ENCODE data around the gene PTTG1IP. TPM values are rescaled to one million over a fixed set of nuclear protein-coding genes. Genes with fewer than 3 reads are reported as not detected.
"Not testable (repeated sequence)": the region's sequence is repeated elsewhere in the genome, so short reads cannot be mapped to it uniquely, and the experiment has no call there.

Gene PTTG1IP
- total RNA-seq, 1 donor from 2014 or later = 98.1 TPM

DNA sequence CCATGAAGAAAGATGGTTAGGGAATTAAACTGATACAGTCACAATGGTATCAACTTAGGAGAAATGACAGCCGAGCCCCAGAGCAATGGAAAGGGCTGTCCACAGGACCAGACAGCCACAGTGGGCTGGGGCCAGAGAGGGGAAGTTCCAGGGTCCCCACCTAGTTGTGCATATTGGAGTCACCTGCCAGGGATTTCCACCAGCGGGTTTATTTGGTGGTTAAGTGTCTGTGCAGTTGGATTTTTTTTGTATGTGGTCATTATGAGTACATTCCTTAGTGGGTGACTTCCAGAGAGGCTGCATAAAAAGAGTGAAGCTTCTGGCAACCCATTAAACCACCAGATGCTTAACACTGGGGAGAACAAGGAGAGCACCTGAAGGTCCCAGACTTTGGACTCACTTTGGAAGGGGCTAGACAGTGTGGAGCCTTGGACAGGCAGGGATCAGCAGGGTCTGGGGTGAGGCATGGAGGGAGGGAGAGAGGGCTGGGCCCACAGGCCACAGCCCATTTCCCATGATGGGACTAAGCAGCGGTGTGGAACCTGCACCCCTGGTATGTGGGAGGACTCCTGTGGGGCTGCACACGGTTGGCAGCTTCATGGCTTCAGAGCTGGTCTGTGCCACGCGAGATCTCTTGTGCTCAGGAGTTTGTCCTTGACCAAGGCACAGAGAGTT lies 7.8 kb upstream of the PTTG1IP start:
- H3K36me3 ChIP-seq (ENCODE audit: control insufficient read depth in 3 of 3, insufficient read depth in 3 of 3, low read length in 3 of 3) = no peaks in the 10 kb centered on the region
- no peaks in the 10 kb centered on the region for H3K9me3 ChIP-seq (ENCODE audit: control insufficient read depth in 3 of 3, low read length in 3 of 3)
- no peak overlapping the region for H3K9ac ChIP-seq (ENCODE audit: low read depth in 1 of 3, low read length in 3 of 3)
- peak overlapping the region; percentile 52 for H3K27ac ChIP-seq (ENCODE audit: low read depth, low read length)
- H3K27me3 ChIP-seq (ENCODE audit: control insufficient read depth in 3 of 3, insufficient read depth in 3 of 3, low read length in 3 of 3) = peaks cover 0 to 7% (median 3%) of the 10 kb centered on the region in 3 donors
- no peak overlapping the region for H3K4me3 ChIP-seq (ENCODE audit: low read length in 3 of 3)
- peaks cover 0 to 15% (median 5%) of the 10 kb centered on the region in 3 donors for H3K4me1 ChIP-seq (ENCODE audit: control insufficient read depth in 3 of 3, insufficient read depth in 3 of 3, low read length in 3 of 3)

DNA sequence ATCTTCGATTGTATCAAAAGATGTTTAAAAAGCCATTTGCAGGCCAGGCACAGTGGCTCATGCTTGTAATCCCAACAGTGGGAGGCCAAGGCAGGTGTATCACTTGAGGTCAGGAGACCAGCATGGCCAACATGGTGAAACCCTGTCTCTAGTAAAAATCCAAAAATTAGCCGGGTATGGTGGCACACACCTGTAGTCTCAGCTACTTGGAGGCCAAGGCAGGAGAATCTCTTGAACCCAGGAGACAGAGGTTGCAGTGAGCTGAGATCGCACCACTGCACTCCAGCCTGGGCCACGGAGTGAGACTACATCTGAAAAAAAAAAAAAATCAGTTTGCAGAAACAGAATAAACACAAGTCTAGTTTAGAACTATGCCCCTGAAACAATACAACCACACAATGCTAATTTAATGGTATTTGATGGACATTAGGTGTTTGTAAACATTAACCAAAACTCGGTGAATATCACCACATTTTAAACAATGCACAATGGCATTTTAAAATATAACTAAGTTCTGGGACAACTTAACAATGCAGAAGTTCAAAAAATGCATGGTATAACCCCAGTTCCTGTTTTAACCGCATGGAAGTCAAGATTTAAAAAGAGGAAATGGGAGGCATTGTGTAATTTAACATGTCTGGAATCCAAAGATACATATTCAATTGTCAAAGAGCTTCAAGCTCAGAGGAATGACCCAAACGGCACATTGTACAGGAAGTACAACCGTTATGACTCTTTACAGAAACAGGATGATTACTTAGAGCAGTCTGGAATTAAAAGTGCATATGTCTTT lies 7.1 kb upstream of the PTTG1IP start:
- H3K27ac ChIP-seq (ENCODE audit: low read depth, low read length) = peak overlapping the region; percentile 52
- H3K4me3 ChIP-seq (ENCODE audit: low read length in 3 of 3) = no peak overlapping the region
- H3K4me1 ChIP-seq (ENCODE audit: control insufficient read depth in 3 of 3, insufficient read depth in 3 of 3, low read length in 3 of 3) = peaks cover 4 to 19% (median 8%) of the 10 kb centered on the region in 3 donors
- peaks cover 0 to 6% (median 3%) of the 10 kb centered on the region in 3 donors for H3K27me3 ChIP-seq (ENCODE audit: control insufficient read depth in 3 of 3, insufficient read depth in 3 of 3, low read length in 3 of 3)
- no peaks in the 10 kb centered on the region for H3K9me3 ChIP-seq (ENCODE audit: control insufficient read depth in 3 of 3, low read length in 3 of 3)
- no peak overlapping the region for H3K9ac ChIP-seq (ENCODE audit: low read depth in 1 of 3, low read length in 3 of 3)
- H3K36me3 ChIP-seq (ENCODE audit: control insufficient read depth in 3 of 3, insufficient read depth in 3 of 3, low read length in 3 of 3) = no peaks in the 10 kb centered on the region

DNA sequence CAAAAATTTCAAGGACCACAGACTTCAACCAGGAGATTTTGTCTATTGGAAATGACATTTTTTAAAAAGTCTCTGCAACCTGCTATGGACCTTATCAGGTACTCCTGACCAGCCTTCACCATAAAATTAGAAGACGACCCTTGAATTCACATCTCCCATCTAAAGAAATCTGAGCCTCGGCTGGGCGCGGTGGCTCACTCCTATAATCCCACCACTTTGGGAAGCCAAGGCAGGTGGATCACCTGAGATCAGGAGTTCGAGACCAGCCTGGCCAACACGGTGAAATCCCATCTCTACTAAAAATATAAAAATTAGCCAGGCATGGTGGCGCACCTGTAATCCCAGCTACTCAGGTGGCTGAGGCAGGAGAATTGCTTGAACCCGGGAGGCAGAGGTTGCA lies 5.7 kb upstream of the PTTG1IP start:
- peaks cover 15 to 30% (median 17%) of the 10 kb centered on the region in 3 donors for H3K4me1 ChIP-seq (ENCODE audit: control insufficient read depth in 3 of 3, insufficient read depth in 3 of 3, low read length in 3 of 3)
- H3K27ac ChIP-seq (ENCODE audit: low read depth, low read length) = not testable (repeated sequence)

DNA sequence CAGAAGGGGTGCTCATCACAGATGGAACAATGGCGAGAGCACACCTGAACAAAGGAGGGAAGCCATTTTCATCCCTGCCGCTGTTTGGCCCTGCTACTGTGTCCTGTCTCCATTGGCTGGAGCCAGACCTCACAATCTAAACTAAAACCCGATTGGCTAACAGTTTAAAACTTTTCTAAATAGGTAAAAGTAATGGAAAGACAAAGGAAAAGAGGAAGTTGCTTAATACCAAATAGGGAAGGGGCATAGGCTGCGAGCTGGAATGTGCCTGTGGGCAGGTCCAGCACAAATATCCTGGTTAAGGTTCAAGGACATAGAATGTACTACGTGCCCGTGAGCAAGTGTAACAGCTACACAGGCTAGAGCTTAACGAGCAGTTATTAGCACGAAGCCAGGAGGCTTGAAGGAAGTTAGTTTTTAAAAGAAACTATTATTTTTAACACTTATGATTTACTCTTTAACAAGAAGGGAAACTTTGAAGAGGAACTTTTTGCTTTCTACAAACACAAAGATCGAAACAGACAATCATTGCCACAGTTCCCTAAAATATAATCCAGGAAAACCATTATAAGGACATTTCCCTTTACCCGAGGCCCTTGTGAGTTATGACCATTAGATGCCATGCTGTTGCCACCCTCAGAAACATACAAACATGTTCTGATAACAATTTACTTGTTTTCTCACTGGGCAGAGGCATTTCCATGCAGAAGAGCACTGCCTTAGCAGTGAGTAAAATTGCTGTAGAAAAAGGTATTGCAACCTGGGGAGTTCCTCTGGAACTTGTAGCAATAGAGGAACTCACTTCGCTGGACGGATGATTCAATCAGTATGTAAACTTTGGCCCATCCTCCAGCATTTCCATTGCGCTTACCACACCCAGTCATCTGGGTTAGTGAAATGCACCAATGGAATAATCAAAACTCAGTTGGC lies 4.8 kb upstream of the PTTG1IP start:
- Histone ChIP-seq H3K36me3 (ENCODE audit: control insufficient read depth in 3 of 3, insufficient read depth in 3 of 3, low read length in 3 of 3) (no peaks in the 10 kb centered on the region), H3K27ac (ENCODE audit: low read depth, low read length) (peak overlapping the region; percentile 36), H3K27me3 (ENCODE audit: control insufficient read depth in 3 of 3, insufficient read depth in 3 of 3, low read length in 3 of 3) (peaks cover 0 to 1% (median 0%) of the 10 kb centered on the region in 3 donors), H3K4me3 (ENCODE audit: low read length in 3 of 3) (no peak overlapping the region), H3K9ac (ENCODE audit: low read depth in 1 of 3, low read length in 3 of 3) (no peak overlapping the region), H3K9me3 (ENCODE audit: control insufficient read depth in 3 of 3, low read length in 3 of 3) (no peaks in the 10 kb centered on the region), H3K4me1 (ENCODE audit: control insufficient read depth in 3 of 3, insufficient read depth in 3 of 3, low read length in 3 of 3) (peaks cover 16 to 34% (median 20%) of the 10 kb centered on the region in 3 donors)

More for the DNA sequence above, 5.7 kb upstream of the PTTG1IP start:
- not testable (repeated sequence) for H3K36me3 ChIP-seq (ENCODE audit: control insufficient read depth in 3 of 3, insufficient read depth in 3 of 3, low read length in 3 of 3); H3K4me3 ChIP-seq (ENCODE audit: low read length in 3 of 3); H3K9me3 ChIP-seq (ENCODE audit: control insufficient read depth in 3 of 3, low read length in 3 of 3); H3K27me3 ChIP-seq (ENCODE audit: control insufficient read depth in 3 of 3, insufficient read depth in 3 of 3, low read length in 3 of 3); H3K9ac ChIP-seq (ENCODE audit: low read depth in 1 of 3, low read length in 3 of 3)

DNA sequence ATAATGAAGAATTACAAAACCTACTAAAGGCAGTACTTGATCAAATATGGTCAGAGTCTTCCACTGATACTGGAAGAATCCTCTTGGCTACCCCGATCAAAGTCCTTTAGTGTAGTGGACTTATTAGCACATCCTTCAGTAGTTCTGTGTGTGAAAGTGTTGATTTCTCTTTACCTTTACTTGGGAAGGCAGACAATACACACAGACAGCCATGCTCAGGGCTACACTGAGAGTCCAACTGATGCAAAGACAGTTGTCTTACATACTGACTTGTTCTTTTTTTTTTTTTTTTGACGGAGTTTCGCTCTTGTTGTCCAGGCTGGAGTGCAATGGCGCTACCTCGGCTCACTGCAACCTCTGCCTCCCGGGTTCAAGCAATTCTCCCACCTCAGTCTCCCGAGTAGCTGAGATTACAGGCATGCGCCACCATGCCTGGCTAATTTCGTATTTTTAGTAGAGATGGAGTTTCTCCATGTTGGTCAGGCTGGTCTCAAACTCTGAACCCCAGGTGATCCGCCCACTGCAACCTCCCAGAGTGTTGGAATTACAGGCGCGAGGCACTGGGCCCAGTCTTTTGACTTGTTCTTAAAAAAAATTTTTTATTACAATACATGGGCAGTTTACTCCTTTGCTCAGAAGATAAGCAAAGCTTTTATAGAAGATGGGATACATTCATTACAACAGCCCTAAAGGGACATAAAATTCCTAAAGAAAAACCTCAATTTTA lies 3.5 kb upstream of the PTTG1IP start:
- Histone ChIP-seq H3K9ac (ENCODE audit: low read depth in 1 of 3, low read length in 3 of 3) (no peak overlapping the region), H3K27ac (ENCODE audit: low read depth, low read length) (no peak overlapping the region), H3K4me3 (ENCODE audit: low read length in 3 of 3) (no peak overlapping the region), H3K27me3 (ENCODE audit: control insufficient read depth in 3 of 3, insufficient read depth in 3 of 3, low read length in 3 of 3) (no peaks in the 10 kb centered on the region), H3K4me1 (ENCODE audit: control insufficient read depth in 3 of 3, insufficient read depth in 3 of 3, low read length in 3 of 3) (peaks cover 24 to 37% (median 28%) of the 10 kb centered on the region in 3 donors), H3K9me3 (ENCODE audit: control insufficient read depth in 3 of 3, low read length in 3 of 3) (no peaks in the 10 kb centered on the region), H3K36me3 (ENCODE audit: control insufficient read depth in 3 of 3, insufficient read depth in 3 of 3, low read length in 3 of 3) (no peaks in the 10 kb centered on the region)

DNA sequence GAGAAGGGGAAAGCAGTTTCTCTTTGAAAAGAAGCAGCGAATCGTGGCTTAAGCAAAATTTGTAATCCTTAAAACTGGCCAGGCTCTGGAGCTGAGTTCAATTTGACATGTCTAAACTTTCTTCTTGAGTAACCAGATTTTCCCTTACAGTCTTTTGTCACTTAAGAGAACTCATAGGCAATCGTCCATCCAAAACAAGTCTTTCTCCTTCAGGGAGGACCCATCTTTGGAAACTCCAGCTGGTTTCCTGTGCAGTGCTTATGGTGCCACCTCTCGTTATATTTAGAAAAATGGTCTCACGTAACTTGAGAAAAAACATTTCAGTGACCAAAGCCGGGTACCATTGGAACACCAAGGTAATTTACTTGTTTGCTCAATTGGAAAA lies 1.8 kb upstream of the PTTG1IP start:
- H3K27ac ChIP-seq (ENCODE audit: low read depth, low read length) = peak overlapping the region; percentile 95
- H3K27me3 ChIP-seq (ENCODE audit: control insufficient read depth in 3 of 3, insufficient read depth in 3 of 3, low read length in 3 of 3) = no peaks in the 10 kb centered on the region
- H3K9me3 ChIP-seq (ENCODE audit: control insufficient read depth in 3 of 3, low read length in 3 of 3) = no peaks in the 10 kb centered on the region
- peaks cover 37 to 47% (median 45%) of the 10 kb centered on the region in 3 donors for H3K4me1 ChIP-seq (ENCODE audit: control insufficient read depth in 3 of 3, insufficient read depth in 3 of 3, low read length in 3 of 3)
- H3K36me3 ChIP-seq (ENCODE audit: control insufficient read depth in 3 of 3, insufficient read depth in 3 of 3, low read length in 3 of 3) = no peaks in the 10 kb centered on the region
- H3K9ac ChIP-seq (ENCODE audit: low read depth in 1 of 3, low read length in 3 of 3) = peak overlapping the region; percentile 10 to 84 (median 76)
- peak overlapping the region; percentile 72 to 78 (median 75) for H3K4me3 ChIP-seq (ENCODE audit: low read length in 3 of 3)

DNA sequence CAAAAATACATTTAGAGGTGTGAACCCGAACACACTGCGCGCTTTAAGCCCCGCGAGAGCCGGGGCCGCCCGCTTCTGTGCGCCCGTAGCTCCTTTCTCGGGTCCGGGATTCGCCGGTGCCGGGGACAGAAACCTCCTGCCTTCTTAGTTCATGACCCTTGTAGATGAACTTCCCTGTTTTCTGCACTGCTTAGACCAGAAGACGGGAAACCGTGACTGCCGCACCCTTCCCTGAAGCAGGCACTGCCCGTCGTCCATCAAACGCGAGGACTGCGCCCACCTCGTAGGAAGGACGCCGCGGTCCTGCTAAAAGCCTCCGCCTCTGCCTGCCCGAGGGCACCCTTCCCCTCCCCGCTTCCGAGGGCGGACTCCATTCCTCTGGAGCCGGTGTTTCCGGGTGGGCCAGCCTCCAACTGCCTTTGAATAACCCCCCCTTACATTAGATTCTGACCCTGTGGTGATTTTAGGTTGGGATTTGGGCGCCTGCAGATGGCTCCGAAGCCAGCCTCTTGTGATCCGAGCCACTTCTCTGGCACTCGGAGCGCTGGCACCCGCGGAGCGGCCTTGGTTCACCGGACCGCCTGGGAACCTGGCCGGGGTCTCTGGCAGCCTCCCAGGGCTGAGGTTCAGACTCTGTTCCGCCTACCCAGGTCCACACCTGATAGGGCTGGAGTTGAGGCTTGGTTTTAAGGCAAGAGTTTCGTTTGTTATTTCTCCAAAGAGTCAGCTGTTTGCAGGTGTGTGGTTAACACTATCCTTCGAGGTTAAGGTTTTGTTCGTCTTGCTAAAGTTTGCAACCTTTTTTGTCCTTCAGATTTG lies 1.2 kb upstream of the PTTG1IP start:
- Histone ChIP-seq H3K9me3 (ENCODE audit: control insufficient read depth in 3 of 3, low read length in 3 of 3) (no peaks in the 10 kb centered on the region), H3K27ac (ENCODE audit: low read depth, low read length) (peak overlapping the region; percentile 95), H3K36me3 (ENCODE audit: control insufficient read depth in 3 of 3, insufficient read depth in 3 of 3, low read length in 3 of 3) (no peaks in the 10 kb centered on the region), H3K9ac (ENCODE audit: low read depth in 1 of 3, low read length in 3 of 3) (peak overlapping the region; percentile 68 to 84 (median 76)), H3K4me3 (ENCODE audit: low read length in 3 of 3) (peak overlapping the region; percentile 72 to 78 (median 75)), H3K27me3 (ENCODE audit: control insufficient read depth in 3 of 3, insufficient read depth in 3 of 3, low read length in 3 of 3) (no peaks in the 10 kb centered on the region), H3K4me1 (ENCODE audit: control insufficient read depth in 3 of 3, insufficient read depth in 3 of 3, low read length in 3 of 3) (peaks cover 43 to 53% (median 51%) of the 10 kb centered on the region in 3 donors)

DNA sequence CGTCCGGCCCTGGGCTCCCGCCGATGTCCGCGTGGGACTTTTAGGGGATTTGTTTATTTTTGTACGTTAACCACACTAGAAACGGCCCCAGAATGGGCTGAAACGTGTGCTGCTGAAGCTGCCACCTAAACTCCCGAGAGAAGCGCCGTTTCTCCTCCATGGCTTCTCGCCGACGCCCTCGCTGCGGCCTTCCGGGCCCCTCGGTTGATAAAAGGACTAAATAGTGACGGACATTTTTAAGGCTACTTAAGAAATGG lies 678 bp upstream of the PTTG1IP start:
- Histone ChIP-seq H3K27me3 (ENCODE audit: control insufficient read depth in 3 of 3, insufficient read depth in 3 of 3, low read length in 3 of 3) (no peaks in the 10 kb centered on the region), H3K4me1 (ENCODE audit: control insufficient read depth in 3 of 3, insufficient read depth in 3 of 3, low read length in 3 of 3) (peaks cover 48 to 56% (median 55%) of the 10 kb centered on the region in 3 donors), H3K27ac (ENCODE audit: low read depth, low read length) (peak overlapping the region; percentile 95), H3K9me3 (ENCODE audit: control insufficient read depth in 3 of 3, low read length in 3 of 3) (no peaks in the 10 kb centered on the region), H3K36me3 (ENCODE audit: control insufficient read depth in 3 of 3, insufficient read depth in 3 of 3, low read length in 3 of 3) (no peaks in the 10 kb centered on the region), H3K9ac (ENCODE audit: low read depth in 1 of 3, low read length in 3 of 3) (peak overlapping the region; percentile 68 to 84 (median 76)), H3K4me3 (ENCODE audit: low read length in 3 of 3) (peak overlapping the region; percentile 72 to 78 (median 75))
